HG02870 (cell line): ENCODE measurements around the gene HAND2.

Source experiments
- ATAC-seq: cut with Tn5 transposase; IDR thresholded peaks from one replicate; pipeline ENCODE4 v1.9.1; 2021; ENCODE audit warnings: mild to moderate bottlenecking, moderate library complexity; ENCODE audit not compliant: unreplicated experiment

The HAND2 gene

DNA sequence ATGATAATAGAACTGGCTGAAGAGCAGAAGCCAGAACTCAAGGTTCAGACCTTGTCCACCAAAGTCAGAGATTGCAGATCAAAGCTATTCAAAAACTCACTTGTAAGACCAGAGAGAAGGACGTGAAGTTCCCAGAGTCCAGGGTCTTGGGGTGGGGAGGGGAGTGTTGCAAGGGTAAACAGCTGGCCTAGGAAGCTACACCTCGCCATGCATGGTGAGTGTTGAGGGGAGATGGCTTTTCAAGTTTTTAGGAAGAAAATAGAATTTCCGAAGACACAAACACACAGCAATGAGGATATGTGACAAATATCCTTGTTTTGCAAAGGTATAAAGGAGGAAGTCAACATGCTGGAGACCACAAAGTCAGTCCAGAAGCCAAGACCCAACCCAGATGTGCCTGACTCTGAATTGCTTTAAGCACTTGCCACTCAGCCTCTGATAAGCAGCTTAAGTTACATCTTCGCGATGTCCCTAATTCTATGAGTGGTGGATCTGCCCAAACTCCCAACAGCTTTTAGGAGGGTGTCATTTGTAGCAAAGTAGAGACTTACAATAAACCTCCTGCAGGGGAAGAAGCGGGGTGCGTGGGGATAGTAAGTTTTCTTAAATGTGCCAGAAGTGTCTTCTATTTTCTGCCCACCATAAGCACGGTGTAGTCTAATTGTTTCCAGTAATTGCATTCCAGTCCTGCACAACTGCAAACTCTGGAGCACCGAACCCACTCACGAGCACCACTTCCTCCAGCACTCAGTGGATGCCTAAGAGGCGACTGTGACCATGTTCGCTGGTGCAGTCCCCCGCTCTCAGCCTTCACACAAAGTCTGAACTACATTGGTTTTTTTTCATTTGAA, 26.5 kb downstream of the HAND2 start:
- ATAC-seq = no peak

GRCh38 chr4:173502282-173502681, 27.7 kb downstream of the HAND2 start:
- ATAC-seq = no peak

DNA sequence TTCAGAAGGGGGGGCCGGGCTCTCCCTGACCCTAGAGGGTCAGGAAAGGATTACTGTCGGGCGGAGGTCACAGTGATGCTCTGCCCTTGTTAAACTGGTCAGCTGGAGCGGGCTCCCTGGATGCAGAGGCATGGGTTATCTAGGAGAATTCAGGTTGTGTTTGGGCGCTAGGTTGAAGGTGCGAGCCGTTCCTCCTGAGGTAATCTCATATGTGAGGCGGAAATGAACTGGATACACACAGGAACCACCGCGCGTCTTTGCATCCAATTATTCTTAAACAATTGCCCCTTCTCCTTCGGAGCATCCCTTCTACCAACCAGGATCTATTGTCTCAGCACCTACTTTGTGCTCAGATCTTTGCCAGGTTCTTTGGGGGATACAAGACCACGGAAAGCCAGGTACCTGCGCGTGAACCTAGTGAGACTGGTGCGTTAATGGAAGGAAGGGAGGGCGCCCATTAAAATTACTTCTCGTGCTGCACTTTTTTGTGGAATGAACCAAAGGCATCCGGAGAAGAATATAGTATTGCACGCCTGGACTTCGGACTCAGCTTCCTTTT, 28.4 kb downstream of the HAND2 start:
- no peak for ATAC-seq

DNA sequence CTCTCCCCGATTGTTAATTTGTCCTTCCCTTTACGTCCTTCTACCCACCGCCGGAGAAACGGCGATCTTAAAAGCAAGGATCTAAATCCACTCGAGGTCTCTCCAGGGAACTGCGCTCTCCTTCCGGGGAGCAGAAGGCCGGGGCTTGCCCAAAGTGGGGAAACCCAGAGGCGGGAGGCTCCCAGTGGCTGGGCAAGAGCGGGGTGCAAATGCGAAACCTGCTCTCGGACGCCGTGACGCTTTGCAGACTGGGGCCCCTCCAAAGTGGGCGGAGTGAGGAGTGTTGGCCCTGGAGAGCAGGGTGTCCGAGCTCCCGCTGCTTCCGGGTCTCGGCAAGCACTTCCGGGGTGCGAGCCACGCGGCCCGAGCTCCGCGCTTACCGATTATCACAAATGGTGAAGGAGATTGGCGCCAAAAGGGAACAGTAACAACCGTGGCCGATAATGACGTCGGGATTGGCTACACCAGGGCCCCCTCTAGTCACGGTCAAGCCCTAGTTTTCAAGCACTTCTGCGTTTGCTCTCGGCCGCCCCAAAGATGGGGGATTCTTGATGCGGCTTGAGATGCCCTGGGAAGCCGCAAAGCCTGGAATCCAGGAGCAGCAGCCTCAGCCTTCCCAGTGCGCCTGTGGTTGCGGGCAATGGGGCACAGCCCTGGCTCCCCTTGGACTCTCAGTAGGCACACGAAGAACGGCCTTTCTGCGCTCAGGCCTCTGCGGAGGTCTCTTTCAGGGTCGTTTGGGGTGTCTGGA, 29.0 kb downstream of the HAND2 start:
- ATAC-seq = no peak

DNA sequence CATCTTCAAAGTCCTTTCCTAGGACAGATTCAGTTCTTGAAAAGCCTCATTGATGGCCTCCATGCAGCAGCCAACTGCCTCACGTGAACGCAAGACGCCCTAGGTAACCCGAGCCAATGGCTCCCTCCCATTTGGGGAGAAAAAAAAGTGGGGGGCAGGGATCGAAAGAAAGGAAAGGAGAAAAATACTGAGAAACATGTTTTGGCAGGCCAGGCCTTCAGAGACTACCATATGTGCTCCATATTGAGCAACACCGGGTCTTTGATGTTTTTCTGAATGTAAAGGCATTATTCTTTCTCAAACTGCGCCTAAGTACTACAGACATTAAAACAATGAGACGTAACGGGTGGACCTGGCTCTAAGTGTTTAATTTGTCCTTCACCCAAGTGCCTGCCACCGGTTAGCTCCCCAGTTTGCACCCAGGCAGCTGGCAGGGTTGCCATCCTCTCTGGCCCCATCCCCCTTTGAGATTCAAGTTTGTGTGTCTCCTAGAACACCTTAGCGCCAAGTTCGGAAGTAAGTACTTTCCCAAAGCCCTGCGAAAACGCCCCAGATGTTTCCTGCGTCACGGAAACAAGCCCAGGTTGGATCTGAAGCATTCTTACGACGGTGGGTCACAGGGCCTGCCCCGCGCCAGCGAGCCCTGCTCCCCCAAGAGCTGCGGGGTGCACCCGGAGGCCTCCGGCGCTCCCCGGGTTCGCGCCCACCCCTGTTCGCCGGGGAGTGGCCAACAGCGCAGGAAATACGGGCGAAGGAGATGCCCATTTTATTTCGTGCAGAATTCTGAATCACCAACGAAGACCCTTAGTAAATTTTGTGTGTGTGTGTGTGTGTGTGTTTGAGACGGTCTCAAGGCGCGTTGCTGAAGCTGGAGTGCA, 30.1 kb downstream of the HAND2 start:
- no peak for ATAC-seq

DNA sequence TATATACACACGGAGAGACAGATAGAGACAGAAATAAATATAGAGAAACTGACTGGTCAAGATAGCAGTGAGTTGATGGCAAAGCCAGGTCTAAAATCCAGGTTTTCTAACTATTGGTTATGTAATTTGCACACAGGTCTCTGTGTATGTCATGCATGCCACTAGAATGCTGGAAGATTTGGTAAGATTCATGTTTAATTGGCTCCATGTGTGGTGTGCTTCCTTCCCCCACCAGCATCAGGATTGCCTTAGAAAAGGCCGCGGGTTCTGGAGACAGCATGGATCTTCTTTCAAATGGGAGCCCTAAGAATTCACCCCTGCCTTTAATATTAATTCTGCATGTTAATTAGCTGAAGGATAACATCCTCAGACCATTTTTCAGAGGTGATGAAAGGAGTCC, 31.3 kb downstream of the HAND2 start:
- ATAC-seq = no peak

- ATAC-seq = peak; percentile 50
Observed at GRCh38 chr4:173498023-173498422, 32.0 kb downstream of the HAND2 start.

DNA sequence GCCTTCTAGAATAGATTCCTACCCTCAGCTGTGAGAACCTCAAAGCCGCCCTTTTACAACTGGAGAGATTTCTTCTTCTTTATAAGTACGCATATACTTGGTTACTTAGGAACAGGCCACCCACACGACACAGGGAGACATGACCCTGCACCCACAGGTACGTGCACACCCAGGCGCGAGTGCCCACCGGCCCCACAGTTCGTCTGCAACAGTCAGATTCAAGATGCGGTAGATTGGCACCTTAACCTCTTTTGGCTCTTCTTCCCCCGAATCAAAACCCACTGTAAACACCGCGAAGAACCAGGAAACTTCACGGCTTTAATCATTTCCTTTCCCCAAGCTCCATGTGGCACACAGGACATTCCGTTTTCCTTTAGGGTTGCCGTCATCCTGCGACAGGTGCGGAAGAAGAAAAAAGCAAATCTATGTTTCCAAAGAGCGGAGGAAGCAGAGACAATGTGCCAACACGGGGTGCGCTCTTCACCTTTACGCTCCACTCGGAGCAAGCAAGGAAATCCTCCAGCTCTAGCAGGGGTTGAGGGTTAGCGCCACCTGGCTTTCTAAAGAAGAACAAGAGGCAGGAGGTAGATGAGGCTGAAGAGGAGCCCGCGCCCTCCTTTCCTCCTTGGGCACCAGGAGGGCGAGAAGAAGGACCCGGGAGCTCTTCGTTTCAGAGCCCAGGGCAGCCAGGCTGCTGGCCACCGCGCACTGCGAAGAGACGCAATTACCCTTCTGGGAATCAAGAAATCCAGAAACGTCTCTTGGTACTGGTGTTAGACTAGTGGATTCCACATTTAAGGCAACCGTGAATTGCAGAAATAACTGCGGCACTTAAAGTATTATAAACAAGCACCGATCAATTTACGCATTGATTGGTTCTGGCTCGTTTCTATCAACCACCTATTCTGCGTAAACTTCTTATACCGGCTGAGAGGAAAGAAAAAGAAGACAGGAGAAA, 35.7 kb downstream of the HAND2 start:
- peak; percentile 95 for ATAC-seq

- ATAC-seq = no peak
Observed at GRCh38 chr4:173493041-173493440, 37.0 kb downstream of the HAND2 start.

DNA sequence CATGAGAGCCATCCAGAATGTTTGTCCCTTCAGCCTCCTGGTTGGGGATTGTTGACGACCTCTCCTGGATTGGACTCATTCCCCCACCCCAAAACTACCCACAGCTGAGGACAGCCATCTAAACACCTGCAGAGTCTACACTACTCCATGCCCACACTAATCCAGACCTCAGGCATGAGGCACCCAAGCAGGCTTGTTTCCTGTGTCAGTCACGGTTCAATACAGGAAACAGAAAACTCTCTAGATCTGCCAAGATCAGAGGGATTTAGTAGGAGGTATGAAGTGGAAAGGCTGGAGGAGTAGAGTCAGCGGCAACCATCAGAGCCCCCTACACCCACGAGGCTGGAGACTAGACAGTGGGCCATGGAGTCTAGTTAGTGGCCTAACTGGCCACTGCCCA, 37.7 kb downstream of the HAND2 start:
- no peak for ATAC-seq

DNA sequence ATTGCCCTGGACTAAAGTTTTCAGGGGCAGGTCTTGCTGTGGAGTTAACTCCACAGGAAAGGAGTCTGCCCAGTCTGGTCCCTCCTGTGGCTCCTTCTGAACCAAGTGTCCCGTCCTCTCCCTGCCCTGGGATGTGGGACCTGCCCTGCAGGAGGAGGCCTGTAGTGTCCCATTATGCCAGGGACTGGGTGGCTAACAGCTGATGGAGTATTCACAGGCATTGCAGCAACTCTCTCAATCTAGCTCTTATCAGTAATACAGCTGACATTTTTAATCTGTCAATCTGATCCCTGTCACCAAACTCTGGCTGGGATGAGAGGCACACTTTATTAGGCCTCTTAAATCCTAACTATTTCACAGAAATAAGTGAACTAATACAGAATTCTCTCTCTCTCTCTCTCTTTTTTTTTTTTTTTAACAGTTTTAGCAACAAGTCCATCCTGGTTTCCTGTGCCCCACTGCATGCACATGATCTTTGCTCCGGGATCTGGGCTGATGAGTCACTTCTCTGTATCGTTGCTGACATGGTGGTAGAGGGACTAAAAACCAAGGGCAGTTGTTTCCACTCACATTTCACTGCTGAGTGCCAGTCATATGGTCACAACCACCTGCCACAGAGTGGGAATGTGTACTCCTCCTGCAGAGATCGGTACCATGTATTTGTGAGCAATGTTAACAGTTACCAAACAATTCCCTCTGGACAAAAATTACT, 39.1 kb downstream of the HAND2 start:
- no peak for ATAC-seq

DNA sequence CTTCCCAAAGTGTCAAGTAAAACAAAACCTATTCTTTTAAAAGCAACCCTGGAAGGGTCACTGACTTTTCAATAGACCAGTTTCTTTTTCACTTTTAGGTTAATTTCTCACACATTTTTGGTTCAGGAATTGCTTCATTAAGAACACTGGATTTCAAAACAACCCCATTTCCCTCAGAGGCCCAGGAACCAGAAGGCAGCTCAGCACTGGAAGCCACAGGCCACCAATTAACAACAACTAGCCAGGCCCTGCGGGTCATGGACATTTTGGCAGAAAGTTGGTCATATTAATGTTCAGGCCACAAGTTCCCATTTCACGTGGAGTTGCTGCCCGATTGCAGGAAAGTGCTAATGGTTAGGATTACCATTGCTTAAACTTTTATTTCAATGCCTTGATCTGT, 39.8 kb downstream of the HAND2 start:
- ATAC-seq = no peak

- no peak for ATAC-seq
Observed at GRCh38 chr4:173489514-173489913, 40.5 kb downstream of the HAND2 start.

DNA sequence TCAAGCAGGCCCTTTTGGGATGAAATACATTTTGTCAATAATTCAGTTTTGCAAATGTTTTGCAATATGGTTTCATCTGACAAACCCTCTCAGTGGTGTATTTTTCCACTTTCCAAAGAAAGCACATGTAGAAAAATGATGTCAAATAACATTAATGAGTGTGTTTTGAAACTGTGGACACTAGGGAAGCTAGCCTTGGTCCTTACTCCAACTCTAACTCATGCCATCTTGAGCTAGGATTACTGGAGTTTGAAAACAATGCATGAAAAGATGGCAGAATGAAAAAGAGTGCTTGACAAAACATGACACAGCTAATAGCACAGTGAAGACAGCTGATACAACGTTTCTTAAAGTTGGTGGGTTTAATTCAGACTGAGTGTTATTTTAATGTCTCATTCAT, 41.4 kb downstream of the HAND2 start:
- no peak for ATAC-seq

- ATAC-seq = no peak
Observed at GRCh38 chr4:173488074-173488473, 42.0 kb downstream of the HAND2 start.

GRCh38 chr4:173486714-173487392, 43.2 kb downstream of the HAND2 start:
- ATAC-seq = no peak

DNA sequence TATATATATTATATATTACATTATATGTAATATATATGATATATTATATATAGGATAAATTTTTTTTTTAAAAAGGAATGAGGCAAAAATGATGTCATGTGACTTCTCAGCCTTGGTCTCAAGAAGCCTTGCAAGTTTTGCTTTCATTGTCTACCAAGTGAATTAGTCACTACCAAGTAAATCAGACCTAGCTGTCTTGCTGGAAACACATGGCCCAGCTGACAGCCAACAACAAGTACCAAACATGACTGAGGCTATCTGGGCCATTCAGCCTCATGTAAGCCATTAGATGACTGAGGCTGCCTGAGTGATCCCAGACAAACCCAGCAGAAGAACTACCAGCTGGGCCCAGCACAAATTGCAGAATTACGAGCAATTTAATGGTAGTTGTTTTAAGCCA, 44.9 kb downstream of the HAND2 start:
- no peak for ATAC-seq

DNA sequence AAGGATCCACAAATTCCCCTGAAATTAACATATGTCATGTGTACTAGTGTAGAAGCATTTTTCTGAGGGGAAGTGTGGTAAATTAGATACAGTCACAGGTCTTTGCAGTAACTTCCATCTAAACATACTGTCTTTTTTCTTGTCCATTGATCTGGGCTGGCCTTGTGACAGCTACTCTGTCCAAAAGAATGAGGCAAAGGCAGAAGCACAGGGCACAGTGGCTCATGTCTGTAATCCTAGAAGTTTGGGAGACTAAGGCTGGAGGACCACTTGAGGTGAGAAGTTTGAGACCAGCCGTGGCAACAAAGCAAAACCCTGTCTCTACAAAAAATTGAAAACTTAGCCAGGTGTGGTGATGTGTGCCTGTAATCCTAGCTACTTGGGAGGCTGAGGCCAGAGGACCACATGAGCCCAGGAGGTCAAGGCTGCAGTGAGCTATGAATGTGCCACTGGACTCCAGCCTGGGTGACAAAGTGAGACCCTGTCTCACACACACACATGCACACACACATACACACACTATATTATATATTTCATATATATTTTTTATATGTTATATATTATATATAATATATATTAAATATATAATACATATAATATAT, 47.6 kb downstream of the HAND2 start:
- no peak for ATAC-seq
